RWPE2 (cell line): Measurements from ENCODE around the gene OR9Q1.

Experiments used
- ATAC-seq: fragments of 200-7000 bp; cut with Tn5 transposase; 3 replicates; pipeline ENCODE4 v1.9.1; 2021; ENCODE audit warnings: low read depth
- DNase-seq: peaks from one replicate; pipeline ENCODE4 v3.0.0-alpha.2; 2020; ENCODE audit warnings: low spot score
- H3K27ac ChIP-seq: fragments of 450-650 bp; 2 replicates; pipeline ENCODE4 v1.5.1; 2017; ENCODE audit warnings: mild to moderate bottlenecking; ENCODE audit not compliant: poor library complexity, severe bottlenecking
- H3K27me3 ChIP-seq: fragments of 250-450 bp; sonication (Bioruptor Pico); 2 replicates; pipeline ENCODE4 v1.5.1; 2021; ENCODE audit warnings: mild to moderate bottlenecking, moderate library complexity; ENCODE audit not compliant: insufficient read depth, poor library complexity, severe bottlenecking
- H3K36me3 ChIP-seq: fragments of 250-450 bp; sonication (Bioruptor Pico); 2 replicates; pipeline ENCODE4 v1.5.1; 2020; ENCODE audit warnings: low read depth, mild to moderate bottlenecking, moderate library complexity
- H3K4me1 ChIP-seq: fragments of 250-450 bp; sonication (Bioruptor Pico); 2 replicates; pipeline ENCODE4 v1.5.1; 2021; ENCODE audit warnings: mild to moderate bottlenecking, moderate library complexity; ENCODE audit not compliant: insufficient read depth, poor library complexity, severe bottlenecking
- H3K4me3 ChIP-seq: fragments of 250-450 bp; sonication (Bioruptor Pico); 2 replicates; pipeline ENCODE4 v1.5.1; 2021; ENCODE audit warnings: mild to moderate bottlenecking, moderate library complexity; ENCODE audit not compliant: severe bottlenecking
- H3K9me3 ChIP-seq: fragments of 250-450 bp; sonication (Bioruptor Pico); 2 replicates; pipeline ENCODE4 v1.5.1; 2021; ENCODE audit warnings: mild to moderate bottlenecking, moderate library complexity; ENCODE audit not compliant: severe bottlenecking
- TF ChIP-seq, protein P1 (sequence below): fragments of 450-650 bp; IDR thresholded peaks from one replicate; pipeline ENCODE4 v1.5.1; 2017; ENCODE audit warnings: mild to moderate bottlenecking, moderate library complexity; ENCODE audit not compliant: poor library complexity, severe bottlenecking

Gene OR9Q1

GRCh38 chr11:58165504-58166106 lies 141.9 kb downstream of the OR9Q1 start:
- DNase-seq = no peak

DNA sequence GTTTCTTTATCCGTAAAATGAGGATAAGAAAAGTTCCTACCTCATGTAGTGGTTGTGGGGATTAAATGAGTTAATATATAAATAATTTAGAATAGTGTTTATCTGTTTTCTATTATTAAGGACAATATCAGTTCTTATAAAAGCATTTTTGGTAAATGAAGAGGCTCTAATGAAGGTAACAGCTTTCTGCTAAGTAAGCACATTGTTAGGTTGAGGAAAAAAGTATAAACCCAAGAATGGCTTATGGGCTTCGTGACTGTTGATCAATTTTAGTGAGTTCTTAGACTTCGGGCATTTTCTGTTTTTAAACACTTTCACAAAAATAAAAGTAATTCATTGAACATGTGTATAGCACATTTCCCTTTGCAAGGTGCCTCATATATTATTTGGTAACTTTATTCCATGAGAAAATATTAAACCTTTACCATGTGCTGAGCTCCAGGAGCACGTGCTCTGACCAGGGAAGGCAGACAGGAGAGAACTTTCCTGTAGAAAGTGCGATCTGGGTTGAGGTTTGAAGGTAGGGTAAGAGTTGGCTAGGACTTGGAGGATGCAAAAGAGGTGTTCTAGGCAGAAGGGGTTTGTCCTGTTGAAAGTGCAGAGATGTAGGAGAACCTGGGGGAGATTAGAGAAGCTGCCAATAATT lies 153.9 kb downstream of the OR9Q1 start:
- Histone ChIP-seq H3K4me1 (no peaks in the 10 kb centered on the region), H3K27me3 (no peaks in the 10 kb centered on the region), H3K9me3 (no peaks in the 10 kb centered on the region), H3K36me3 (no peaks in the 10 kb centered on the region), H3K4me3 (no peak overlapping the region), H3K27ac (no peak overlapping the region)
- TF ChIP-seq, protein P1, sequence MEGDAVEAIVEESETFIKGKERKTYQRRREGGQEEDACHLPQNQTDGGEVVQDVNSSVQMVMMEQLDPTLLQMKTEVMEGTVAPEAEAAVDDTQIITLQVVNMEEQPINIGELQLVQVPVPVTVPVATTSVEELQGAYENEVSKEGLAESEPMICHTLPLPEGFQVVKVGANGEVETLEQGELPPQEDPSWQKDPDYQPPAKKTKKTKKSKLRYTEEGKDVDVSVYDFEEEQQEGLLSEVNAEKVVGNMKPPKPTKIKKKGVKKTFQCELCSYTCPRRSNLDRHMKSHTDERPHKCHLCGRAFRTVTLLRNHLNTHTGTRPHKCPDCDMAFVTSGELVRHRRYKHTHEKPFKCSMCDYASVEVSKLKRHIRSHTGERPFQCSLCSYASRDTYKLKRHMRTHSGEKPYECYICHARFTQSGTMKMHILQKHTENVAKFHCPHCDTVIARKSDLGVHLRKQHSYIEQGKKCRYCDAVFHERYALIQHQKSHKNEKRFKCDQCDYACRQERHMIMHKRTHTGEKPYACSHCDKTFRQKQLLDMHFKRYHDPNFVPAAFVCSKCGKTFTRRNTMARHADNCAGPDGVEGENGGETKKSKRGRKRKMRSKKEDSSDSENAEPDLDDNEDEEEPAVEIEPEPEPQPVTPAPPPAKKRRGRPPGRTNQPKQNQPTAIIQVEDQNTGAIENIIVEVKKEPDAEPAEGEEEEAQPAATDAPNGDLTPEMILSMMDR = no peak
- ATAC-seq = no peak
- DNase-seq = no peak

More at GRCh38 chr11:58165504-58166106, 141.9 kb downstream of the OR9Q1 start:
- no peaks in the 10 kb centered on the region for H3K9me3 ChIP-seq
- H3K27me3 ChIP-seq = no peaks in the 10 kb centered on the region
- no peaks in the 10 kb centered on the region for H3K36me3 ChIP-seq
- TF ChIP-seq, protein P1 = no peak
- ATAC-seq = no peak
- H3K27ac ChIP-seq = no peak overlapping the region
- H3K4me1 ChIP-seq = no peaks in the 10 kb centered on the region
- no peak overlapping the region for H3K4me3 ChIP-seq

GRCh38 chr11:58178444-58178843 lies 154.8 kb downstream of the OR9Q1 start:
- H3K9me3 ChIP-seq = no peaks in the 10 kb centered on the region
- no peaks in the 10 kb centered on the region for H3K27me3 ChIP-seq
- no peak overlapping the region for H3K4me3 ChIP-seq
- TF ChIP-seq, protein P1 = no peak
- no peaks in the 10 kb centered on the region for H3K4me1 ChIP-seq
- H3K27ac ChIP-seq = no peak overlapping the region
- H3K36me3 ChIP-seq = no peaks in the 10 kb centered on the region
- DNase-seq (no peak), ATAC-seq (no peak)

DNA sequence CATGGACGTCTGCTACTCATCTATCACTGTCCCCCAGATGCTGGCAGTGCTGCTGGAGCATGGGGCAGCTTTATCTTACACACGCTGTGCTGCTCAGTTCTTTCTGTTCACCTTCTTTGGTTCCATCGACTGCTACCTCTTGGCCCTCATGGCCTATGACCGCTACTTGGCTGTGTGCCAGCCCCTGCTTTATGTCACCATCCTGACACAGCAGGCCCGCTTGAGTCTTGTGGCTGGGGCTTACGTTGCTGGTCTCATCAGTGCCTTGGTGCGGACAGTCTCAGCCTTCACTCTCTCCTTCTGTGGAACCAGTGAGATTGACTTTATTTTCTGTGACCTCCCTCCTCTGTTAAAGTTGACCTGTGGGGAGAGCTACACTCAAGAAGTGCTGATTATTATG lies 156.0 kb downstream of the OR9Q1 start:
- Histone ChIP-seq H3K27me3 (no peaks in the 10 kb centered on the region), H3K27ac (no peak overlapping the region), H3K4me3 (no peak overlapping the region), H3K36me3 (no peaks in the 10 kb centered on the region), H3K4me1 (no peaks in the 10 kb centered on the region), H3K9me3 (no peaks in the 10 kb centered on the region)
- ATAC-seq (no peak), DNase-seq (no peak)
- TF ChIP-seq, protein P1 = no peak

- TF ChIP-seq, protein P1 = no peak
- no peak for ATAC-seq
- H3K27me3 ChIP-seq = no peaks in the 10 kb centered on the region
Measured at GRCh38 chr11:58186938-58187337, 163.3 kb downstream of the OR9Q1 start.

More at GRCh38 chr11:58186938-58187337, 163.3 kb downstream of the OR9Q1 start:
- no peak for DNase-seq
- H3K4me1 ChIP-seq = no peaks in the 10 kb centered on the region
- no peaks in the 10 kb centered on the region for H3K36me3 ChIP-seq
- no peak overlapping the region for H3K4me3 ChIP-seq
- no peak overlapping the region for H3K27ac ChIP-seq
- no peaks in the 10 kb centered on the region for H3K9me3 ChIP-seq
